ENCODE results near the gene POLD4.

Gene POLD4

GRCh38 chr11:67302571-67303131, 50.7 kb downstream of the POLD4 start:
- Histone ChIP-seq H3K9ac (ENCODE audit: low read depth, low read length) (peak overlapping the region; percentile 71), H3K4me1 (ENCODE audit: insufficient read depth, low read length) (no peaks in the 10 kb centered on the region), H3K9me3 (ENCODE audit: control insufficient read depth, insufficient read depth, low read length) (no peaks in the 10 kb centered on the region), H3K36me3 (ENCODE audit: insufficient read depth, low read length) (peaks cover 5% of the 10 kb centered on the region; the same call in 1 of the 2 replicates)

GRCh38 chr11:67301951-67302516, 51.3 kb downstream of the POLD4 start:
- H3K9me3 ChIP-seq (ENCODE audit: control insufficient read depth, insufficient read depth, low read length), result no peaks in the 10 kb centered on the region
- H3K9ac ChIP-seq (ENCODE audit: low read depth, low read length), result peak overlapping the region; percentile 71
- H3K4me1 ChIP-seq (ENCODE audit: insufficient read depth, low read length), result no peaks in the 10 kb centered on the region
- peaks cover 5% of the 10 kb centered on the region; the same call in 1 of the 2 replicates for H3K36me3 ChIP-seq (ENCODE audit: insufficient read depth, low read length)

GRCh38 chr11:67301313-67301921, 51.9 kb downstream of the POLD4 start:
- Histone ChIP-seq H3K4me1 (ENCODE audit: insufficient read depth, low read length) (no peaks in the 10 kb centered on the region), H3K9me3 (ENCODE audit: control insufficient read depth, insufficient read depth, low read length) (no peaks in the 10 kb centered on the region), H3K36me3 (ENCODE audit: insufficient read depth, low read length) (peaks cover 9% of the 10 kb centered on the region; the same call in 1 of the 2 replicates), H3K9ac (ENCODE audit: low read depth, low read length) (no peak overlapping the region)
